HepG2 (cell line): ENCODE data around the gene IL1RL2. TPM values are rescaled to one million over a fixed set of nuclear protein-coding genes. Genes with fewer than 3 reads are reported as not detected.

ENCODE experiments used
- GPN1 ChIP-seq: sonication (generic); formaldehyde crosslinking; IDR thresholded peaks from 2 replicates; pipeline ENCODE4 v1.5.1; 2020; ENCODE audit warnings: missing genetic modification reagents, borderline replicate concordance
- HOXA3 ChIP-seq: sonication (generic); formaldehyde crosslinking; IDR thresholded peaks from 2 replicates; pipeline ENCODE4 v1.5.0; 2020; ENCODE audit warnings: missing genetic modification reagents
- PHF21A ChIP-seq: sonication (generic); formaldehyde crosslinking; IDR thresholded peaks from 2 replicates; pipeline ENCODE4 v1.5.0; 2020; ENCODE audit warnings: mild to moderate bottlenecking, missing genetic modification reagents
- PTBP1 ChIP-seq: fragments of 200-400 bp; formaldehyde crosslinking; IDR thresholded peaks from 2 replicates; pipeline ENCODE4 v1.6.1; 2018; ENCODE audit warnings: low read length, low read depth; ENCODE audit not compliant: poor library complexity, severe bottlenecking
- RBM39 ChIP-seq: fragments of 200-400 bp; formaldehyde crosslinking; IDR thresholded peaks from one replicate; pipeline ENCODE4 v1.6.1; 2018; ENCODE audit warnings: antibody characterized with exemption, mild to moderate bottlenecking, low read depth, low read length; ENCODE audit not compliant: poor library complexity, severe bottlenecking
- SETDB1 ChIP-seq: sonication (generic); formaldehyde crosslinking; IDR thresholded peaks from 2 replicates; pipeline ENCODE4 v1.5.1; 2020; ENCODE audit warnings: missing genetic modification reagents, mild to moderate bottlenecking, borderline replicate concordance
- SP2 ChIP-seq: sonication (generic); formaldehyde crosslinking; IDR thresholded peaks from 2 replicates; pipeline ENCODE4 v1.5.1; 2020; ENCODE audit warnings: mild to moderate bottlenecking, missing genetic modification reagents
- XBP1 ChIP-seq: sonication (generic); formaldehyde crosslinking; IDR thresholded peaks from 2 replicates; pipeline ENCODE4 v1.5.0; 2020; ENCODE audit warnings: missing genetic modification reagents
- ZNF260 ChIP-seq: sonication (generic); formaldehyde crosslinking; IDR thresholded peaks from 2 replicates; pipeline ENCODE4 v1.4.0; 2020; ENCODE audit warnings: missing genetic modification reagents, low read depth, mild to moderate bottlenecking, borderline replicate concordance
- ZNF468 ChIP-seq: sonication (generic); formaldehyde crosslinking; IDR thresholded peaks from 2 replicates; pipeline ENCODE4 v1.8.0; 2022; ENCODE audit warnings: mild to moderate bottlenecking, moderate library complexity, missing genetic modification reagents
- ZNF724P ChIP-seq: sonication (generic); formaldehyde crosslinking; IDR thresholded peaks from 2 replicates; pipeline ENCODE4 v1.8.0; 2022; ENCODE audit warnings: missing genetic modification reagents, borderline replicate concordance
- ZSCAN29 ChIP-seq: sonication (generic); formaldehyde crosslinking; conservative IDR thresholded peaks from 2 replicates; pipeline ENCODE4 v1.4.0; 2020; ENCODE audit warnings: mild to moderate bottlenecking, missing genetic modification reagents
- polyA plus RNA-seq, 8 experiments: library from polyadenylated mRNA; depleted of rRNA in 3 of 8; stranded (reverse) in 7 of 8; unstranded in 1 of 8; fragments of >200 nt; fragmentation: Illumina TruSeq in 4 of 8; extraction: Trizol in 4 of 8; gene quantifications; 2 replicates each; pipeline versions ENCODE4 v1.2.1 to v1.2.3, GENCODE V29; 2011 to 2016; ENCODE audit warnings: low read depth in 4 of 8, missing spikeins in 1 of 8, mixed read lengths in 1 of 8; ENCODE audit not compliant: insufficient read depth in 1 of 8
- total RNA-seq, 5 experiments: library from RNA; depleted of rRNA; stranded (reverse); fragments of >200 nt; fragmentation: Illumina TruSeq; extraction: Trizol; gene quantifications; 2 replicates each; pipeline ENCODE4 v1.2.3, GENCODE V29; 2016; ENCODE audit warnings: low read depth in 1 of 5
- TF ChIP-seq, protein P1 (sequence below): sonication (generic); formaldehyde crosslinking; IDR thresholded peaks from 2 replicates; pipeline ENCODE4 v1.9.0; 2021; ENCODE audit warnings: missing genetic modification reagents, borderline replicate concordance
- TF ChIP-seq, protein P2 (sequence below): sonication (generic); formaldehyde crosslinking; IDR thresholded peaks from 2 replicates; pipeline ENCODE4 v1.9.0; 2021; ENCODE audit warnings: missing genetic modification reagents, borderline replicate concordance
- TF ChIP-seq, protein P3 (sequence below): fragments of 450-650 bp; IDR thresholded peaks from 2 replicates; pipeline ENCODE4 v1.6.1; 2017; ENCODE audit warnings: mild to moderate bottlenecking
- TF ChIP-seq, protein P4 (sequence below): sonication (generic); formaldehyde crosslinking; IDR thresholded peaks from 2 replicates; pipeline ENCODE4 v1.5.1; 2020; ENCODE audit warnings: mild to moderate bottlenecking, missing genetic modification reagents, borderline replicate concordance

Gene IL1RL2
- total and polyA plus RNA-seq, 2 of the 13 experiments (the other 11 are each of a cell fraction or from before 2014, with no cell fraction given): 0.03 TPM; not detected in 1

DNA sequence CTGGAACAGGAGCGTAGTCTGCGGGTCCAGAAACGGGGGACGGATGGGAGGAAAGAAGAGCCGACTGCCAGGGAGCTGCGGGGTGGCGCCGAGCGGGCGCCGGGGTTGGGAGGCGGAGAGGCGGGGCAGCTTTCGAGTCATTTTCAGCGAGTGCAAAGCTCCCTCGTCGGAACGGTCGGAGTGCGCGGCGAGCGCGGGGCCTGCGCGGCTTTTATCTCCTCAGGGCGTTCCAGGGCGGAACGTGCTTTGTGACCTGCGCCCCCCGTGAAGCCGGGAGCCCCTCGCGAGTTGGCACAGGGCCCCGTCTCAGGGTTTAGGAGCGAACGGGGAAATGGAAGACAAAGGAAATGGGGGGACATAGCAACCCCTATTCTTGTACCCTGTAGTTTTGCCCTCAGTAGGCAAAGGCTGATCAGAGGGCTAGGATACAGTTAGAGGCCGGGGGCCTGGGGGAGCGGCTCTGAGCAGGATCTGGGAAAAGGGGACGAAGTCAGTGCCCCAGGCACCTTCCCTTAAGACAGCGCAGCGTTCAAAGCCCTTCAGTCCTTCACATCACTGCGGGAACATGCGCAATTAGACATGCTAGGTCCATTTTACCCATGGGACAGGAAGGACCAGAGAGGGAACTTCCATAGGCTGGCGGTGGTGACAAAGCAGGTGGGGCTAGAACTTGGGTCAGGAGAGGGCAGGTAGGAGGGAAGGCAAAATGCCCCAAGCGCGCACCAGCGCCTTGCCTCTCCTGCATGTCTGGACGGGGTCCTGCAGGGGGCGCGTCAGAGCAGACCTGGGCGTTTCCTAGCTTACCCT is 64.4 kb downstream of the IL1RL2 start (continued):
- no peak for TF ChIP-seq PHF21A (CRISPR knock-in tag)
- TF ChIP-seq RBM39: no peak
- no peak for TF ChIP-seq PTBP1
- no peak for TF ChIP-seq XBP1 (CRISPR knock-in tag)
- no peak for TF ChIP-seq SP2 (CRISPR knock-in tag)
- TF ChIP-seq, protein P1, sequence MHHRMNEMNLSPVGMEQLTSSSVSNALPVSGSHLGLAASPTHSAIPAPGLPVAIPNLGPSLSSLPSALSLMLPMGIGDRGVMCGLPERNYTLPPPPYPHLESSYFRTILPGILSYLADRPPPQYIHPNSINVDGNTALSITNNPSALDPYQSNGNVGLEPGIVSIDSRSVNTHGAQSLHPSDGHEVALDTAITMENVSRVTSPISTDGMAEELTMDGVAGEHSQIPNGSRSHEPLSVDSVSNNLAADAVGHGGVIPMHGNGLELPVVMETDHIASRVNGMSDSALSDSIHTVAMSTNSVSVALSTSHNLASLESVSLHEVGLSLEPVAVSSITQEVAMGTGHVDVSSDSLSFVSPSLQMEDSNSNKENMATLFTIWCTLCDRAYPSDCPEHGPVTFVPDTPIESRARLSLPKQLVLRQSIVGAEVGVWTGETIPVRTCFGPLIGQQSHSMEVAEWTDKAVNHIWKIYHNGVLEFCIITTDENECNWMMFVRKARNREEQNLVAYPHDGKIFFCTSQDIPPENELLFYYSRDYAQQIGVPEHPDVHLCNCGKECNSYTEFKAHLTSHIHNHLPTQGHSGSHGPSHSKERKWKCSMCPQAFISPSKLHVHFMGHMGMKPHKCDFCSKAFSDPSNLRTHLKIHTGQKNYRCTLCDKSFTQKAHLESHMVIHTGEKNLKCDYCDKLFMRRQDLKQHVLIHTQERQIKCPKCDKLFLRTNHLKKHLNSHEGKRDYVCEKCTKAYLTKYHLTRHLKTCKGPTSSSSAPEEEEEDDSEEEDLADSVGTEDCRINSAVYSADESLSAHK (CRISPR knock-in tag): no peak
- no peak for TF ChIP-seq ZNF724P
- TF ChIP-seq, protein P2, sequence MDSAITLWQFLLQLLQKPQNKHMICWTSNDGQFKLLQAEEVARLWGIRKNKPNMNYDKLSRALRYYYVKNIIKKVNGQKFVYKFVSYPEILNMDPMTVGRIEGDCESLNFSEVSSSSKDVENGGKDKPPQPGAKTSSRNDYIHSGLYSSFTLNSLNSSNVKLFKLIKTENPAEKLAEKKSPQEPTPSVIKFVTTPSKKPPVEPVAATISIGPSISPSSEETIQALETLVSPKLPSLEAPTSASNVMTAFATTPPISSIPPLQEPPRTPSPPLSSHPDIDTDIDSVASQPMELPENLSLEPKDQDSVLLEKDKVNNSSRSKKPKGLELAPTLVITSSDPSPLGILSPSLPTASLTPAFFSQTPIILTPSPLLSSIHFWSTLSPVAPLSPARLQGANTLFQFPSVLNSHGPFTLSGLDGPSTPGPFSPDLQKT (CRISPR knock-in tag): no peak
- no peak for TF ChIP-seq SETDB1 (CRISPR knock-in tag)
- TF ChIP-seq, protein P3, sequence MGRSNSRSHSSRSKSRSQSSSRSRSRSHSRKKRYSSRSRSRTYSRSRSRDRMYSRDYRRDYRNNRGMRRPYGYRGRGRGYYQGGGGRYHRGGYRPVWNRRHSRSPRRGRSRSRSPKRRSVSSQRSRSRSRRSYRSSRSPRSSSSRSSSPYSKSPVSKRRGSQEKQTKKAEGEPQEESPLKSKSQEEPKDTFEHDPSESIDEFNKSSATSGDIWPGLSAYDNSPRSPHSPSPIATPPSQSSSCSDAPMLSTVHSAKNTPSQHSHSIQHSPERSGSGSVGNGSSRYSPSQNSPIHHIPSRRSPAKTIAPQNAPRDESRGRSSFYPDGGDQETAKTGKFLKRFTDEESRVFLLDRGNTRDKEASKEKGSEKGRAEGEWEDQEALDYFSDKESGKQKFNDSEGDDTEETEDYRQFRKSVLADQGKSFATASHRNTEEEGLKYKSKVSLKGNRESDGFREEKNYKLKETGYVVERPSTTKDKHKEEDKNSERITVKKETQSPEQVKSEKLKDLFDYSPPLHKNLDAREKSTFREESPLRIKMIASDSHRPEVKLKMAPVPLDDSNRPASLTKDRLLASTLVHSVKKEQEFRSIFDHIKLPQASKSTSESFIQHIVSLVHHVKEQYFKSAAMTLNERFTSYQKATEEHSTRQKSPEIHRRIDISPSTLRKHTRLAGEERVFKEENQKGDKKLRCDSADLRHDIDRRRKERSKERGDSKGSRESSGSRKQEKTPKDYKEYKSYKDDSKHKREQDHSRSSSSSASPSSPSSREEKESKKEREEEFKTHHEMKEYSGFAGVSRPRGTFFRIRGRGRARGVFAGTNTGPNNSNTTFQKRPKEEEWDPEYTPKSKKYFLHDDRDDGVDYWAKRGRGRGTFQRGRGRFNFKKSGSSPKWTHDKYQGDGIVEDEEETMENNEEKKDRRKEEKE: no peak
- TF ChIP-seq ZSCAN29 (CRISPR knock-in tag): no peak
- peak; percentile 83; the same call in 1 of the 2 replicates for TF ChIP-seq ZNF260 (CRISPR knock-in tag)
- no peak for TF ChIP-seq ZNF468 (CRISPR knock-in tag)
- TF ChIP-seq, protein P4, sequence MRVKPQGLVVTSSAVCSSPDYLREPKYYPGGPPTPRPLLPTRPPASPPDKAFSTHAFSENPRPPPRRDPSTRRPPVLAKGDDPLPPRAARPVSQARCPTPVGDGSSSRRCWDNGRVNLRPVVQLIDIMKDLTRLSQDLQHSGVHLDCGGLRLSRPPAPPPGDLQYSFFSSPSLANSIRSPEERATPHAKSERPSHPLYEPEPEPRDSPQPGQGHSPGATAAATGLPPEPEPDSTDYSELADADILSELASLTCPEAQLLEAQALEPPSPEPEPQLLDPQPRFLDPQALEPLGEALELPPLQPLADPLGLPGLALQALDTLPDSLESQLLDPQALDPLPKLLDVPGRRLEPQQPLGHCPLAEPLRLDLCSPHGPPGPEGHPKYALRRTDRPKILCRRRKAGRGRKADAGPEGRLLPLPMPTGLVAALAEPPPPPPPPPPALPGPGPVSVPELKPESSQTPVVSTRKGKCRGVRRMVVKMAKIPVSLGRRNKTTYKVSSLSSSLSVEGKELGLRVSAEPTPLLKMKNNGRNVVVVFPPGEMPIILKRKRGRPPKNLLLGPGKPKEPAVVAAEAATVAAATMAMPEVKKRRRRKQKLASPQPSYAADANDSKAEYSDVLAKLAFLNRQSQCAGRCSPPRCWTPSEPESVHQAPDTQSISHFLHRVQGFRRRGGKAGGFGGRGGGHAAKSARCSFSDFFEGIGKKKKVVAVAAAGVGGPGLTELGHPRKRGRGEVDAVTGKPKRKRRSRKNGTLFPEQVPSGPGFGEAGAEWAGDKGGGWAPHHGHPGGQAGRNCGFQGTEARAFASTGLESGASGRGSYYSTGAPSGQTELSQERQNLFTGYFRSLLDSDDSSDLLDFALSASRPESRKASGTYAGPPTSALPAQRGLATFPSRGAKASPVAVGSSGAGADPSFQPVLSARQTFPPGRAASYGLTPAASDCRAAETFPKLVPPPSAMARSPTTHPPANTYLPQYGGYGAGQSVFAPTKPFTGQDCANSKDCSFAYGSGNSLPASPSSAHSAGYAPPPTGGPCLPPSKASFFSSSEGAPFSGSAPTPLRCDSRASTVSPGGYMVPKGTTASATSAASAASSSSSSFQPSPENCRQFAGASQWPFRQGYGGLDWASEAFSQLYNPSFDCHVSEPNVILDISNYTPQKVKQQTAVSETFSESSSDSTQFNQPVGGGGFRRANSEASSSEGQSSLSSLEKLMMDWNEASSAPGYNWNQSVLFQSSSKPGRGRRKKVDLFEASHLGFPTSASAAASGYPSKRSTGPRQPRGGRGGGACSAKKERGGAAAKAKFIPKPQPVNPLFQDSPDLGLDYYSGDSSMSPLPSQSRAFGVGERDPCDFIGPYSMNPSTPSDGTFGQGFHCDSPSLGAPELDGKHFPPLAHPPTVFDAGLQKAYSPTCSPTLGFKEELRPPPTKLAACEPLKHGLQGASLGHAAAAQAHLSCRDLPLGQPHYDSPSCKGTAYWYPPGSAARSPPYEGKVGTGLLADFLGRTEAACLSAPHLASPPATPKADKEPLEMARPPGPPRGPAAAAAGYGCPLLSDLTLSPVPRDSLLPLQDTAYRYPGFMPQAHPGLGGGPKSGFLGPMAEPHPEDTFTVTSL (CRISPR knock-in tag): no peak
- TF ChIP-seq GPN1: no peak
- TF ChIP-seq HOXA3 (CRISPR knock-in tag): no peak
